ENCODE results near the gene CHN2. TPM values are rescaled to one million over a fixed set of nuclear protein-coding genes. Genes with fewer than 3 reads are reported as not detected.

The CHN2 gene
- total and polyA plus RNA-seq, 2 donors (not counting 1 experiment from before 2014, with no cell fraction given) = 0.86 to 1.4 TPM

GRCh38 chr7:29284696-29285443 lies 90.3 kb downstream of the CHN2 start:
- Histone ChIP-seq H3K9ac (ENCODE audit: low read length) (no peak overlapping the region), H3K4me1 (ENCODE audit: control insufficient read depth in 2 of 2, insufficient read depth in 2 of 2, low read length in 2 of 2) (peaks cover 13 to 24% of the 10 kb centered on the region in 2 donors), H3K27me3 (replicated peaks in 1 of 4; ENCODE audit: control extremely low read depth in 1 of 4, control insufficient read depth in 3 of 4, insufficient read depth in 4 of 4, low read length in 3 of 4) (no peaks in the 10 kb centered on the region), H3K79me2 (ENCODE audit: control insufficient read depth, insufficient read depth, low read length) (no peaks in the 10 kb centered on the region), H3K36me3 (replicated peaks in 1 of 2; ENCODE audit: control extremely low read depth in 1 of 2, control insufficient read depth in 1 of 2, extremely low read depth in 1 of 2, insufficient read depth in 2 of 2, low read length in 1 of 2) (no peaks in the 10 kb centered on the region), H3K4me2 (replicated peaks; ENCODE audit: low read depth, low read length, poor library complexity, severe bottlenecking) (no peak overlapping the region), H2AFZ (ENCODE audit: insufficient read depth, low read depth, low read length, poor library complexity, severe bottlenecking) (no peak overlapping the region), H3K27ac (ENCODE audit: low read length in 2 of 2) (no peak overlapping the region), H3K4me3 (ENCODE audit: control extremely low read depth in 1 of 5, extremely low read depth in 1 of 5, insufficient read depth in 1 of 5, low read depth in 2 of 5, low read length in 4 of 5) (no peak overlapping the region), H4K20me1 (ENCODE audit: control insufficient read depth, insufficient read depth, low read length, poor library complexity, severe bottlenecking) (no peaks in the 10 kb centered on the region), H3K9me3 (ENCODE audit: control extremely low read depth in 1 of 3, control insufficient read depth in 2 of 3, insufficient read depth in 1 of 3, low read length in 2 of 3) (peaks cover 0 to 2% (median 0%) of the 10 kb centered on the region in 3 donors)
- H3K4me3 Mint-ChIP-seq = no peak overlapping the region
- ATAC-seq (ENCODE audit: low read depth) (no peak), DNase-seq (no peak)
- WGBS (ENCODE audit: insufficient coverage) = 80% methylated on average over 4 of the region's 6 CpGs
- ChIA-PET POLR2A (no interaction called here), CTCF (interaction anchor here (0.6 to 1.2 kb wide), 2 partner anchors 11 to 71 kb away, joined by 3 to 7 read pairs; no protein-coding TSS in a partner anchor)
- H3K9me3 Mint-ChIP-seq (ENCODE audit: insufficient read depth) = no peaks in the 10 kb centered on the region
- H3K27me3 Mint-ChIP-seq = no peaks in the 10 kb centered on the region
- no peak overlapping the region for H3K27ac Mint-ChIP-seq
- peaks cover 24% of the 10 kb centered on the region for H3K4me1 Mint-ChIP-seq
- TF ChIP-seq EZH2 (IDR thresholded peaks at IDR 0.05; ENCODE audit: borderline replicate concordance, insufficient read depth, low read depth, low read length, poor library complexity, severe bottlenecking) = no peak
- TF ChIP-seq CTCF (IDR thresholded peaks at IDR 0.05) = no peak
- intact Hi-C loops (cut with micrococcal nuclease) = no loop called here

- 17% methylated on average over 1 of the region's 4 CpGs for whole genome bisulfite sequencing (ENCODE audit: insufficient coverage)
These were observed 90.8 kb downstream of the CHN2 start for GRCh38 chr7:29285444-29285793.

More at GRCh38 chr7:29285444-29285793, 90.8 kb downstream of the CHN2 start:
- Histone ChIP-seq H3K9me3 (ENCODE audit: control extremely low read depth in 1 of 3, control insufficient read depth in 2 of 3, insufficient read depth in 1 of 3, low read length in 2 of 3) (peaks cover 0 to 2% (median 0%) of the 10 kb centered on the region in 3 donors), H3K4me1 (ENCODE audit: control insufficient read depth in 2 of 2, insufficient read depth in 2 of 2, low read length in 2 of 2) (peaks cover 18 to 29% of the 10 kb centered on the region in 2 donors), H3K27me3 (replicated peaks in 1 of 4; ENCODE audit: control extremely low read depth in 1 of 4, control insufficient read depth in 3 of 4, insufficient read depth in 4 of 4, low read length in 3 of 4) (no peaks in the 10 kb centered on the region), H3K36me3 (replicated peaks in 1 of 2; ENCODE audit: control extremely low read depth in 1 of 2, control insufficient read depth in 1 of 2, extremely low read depth in 1 of 2, insufficient read depth in 2 of 2, low read length in 1 of 2) (no peaks in the 10 kb centered on the region), H4K20me1 (ENCODE audit: control insufficient read depth, insufficient read depth, low read length, poor library complexity, severe bottlenecking) (no peaks in the 10 kb centered on the region), H3K79me2 (ENCODE audit: control insufficient read depth, insufficient read depth, low read length) (no peaks in the 10 kb centered on the region), H3K4me2 (replicated peaks; ENCODE audit: low read depth, low read length, poor library complexity, severe bottlenecking) (no peak overlapping the region), H3K27ac (ENCODE audit: low read length in 2 of 2) (no peak overlapping the region), H3K4me3 (ENCODE audit: control extremely low read depth in 1 of 5, extremely low read depth in 1 of 5, insufficient read depth in 1 of 5, low read depth in 2 of 5, low read length in 4 of 5) (no peak overlapping the region), H2AFZ (ENCODE audit: insufficient read depth, low read depth, low read length, poor library complexity, severe bottlenecking) (no peak overlapping the region), H3K9ac (ENCODE audit: low read length) (no peak overlapping the region)
- ATAC-seq (ENCODE audit: low read depth) = no peak
- H3K9me3 Mint-ChIP-seq (ENCODE audit: insufficient read depth) = no peaks in the 10 kb centered on the region
- intact Hi-C loops (cut with micrococcal nuclease) = no loop called here
- CTCF ChIA-PET = no interaction called here
- TF ChIP-seq CTCF (IDR thresholded peaks at IDR 0.05) = no peak
- TF ChIP-seq EZH2 (IDR thresholded peaks at IDR 0.05; ENCODE audit: borderline replicate concordance, insufficient read depth, low read depth, low read length, poor library complexity, severe bottlenecking) = no peak
- no peak overlapping the region for H3K27ac Mint-ChIP-seq
- no peak overlapping the region for H3K4me3 Mint-ChIP-seq
- DNase-seq = no peak
- POLR2A ChIA-PET = no interaction called here
- no peaks in the 10 kb centered on the region for H3K27me3 Mint-ChIP-seq
- H3K4me1 Mint-ChIP-seq = peaks cover 29% of the 10 kb centered on the region

Data from B cell (primary cell).